Activated CD4-positive, alpha-beta T cell treated with anti-CD3 and anti-CD28 coated beads, Interleukin-2, amount 10 ng/mL, durations not matched to agents 7 days and 5 days (primary cell): ENCODE data around the gene RAB37. TPM values are rescaled to one million over a fixed set of nuclear protein-coding genes. Genes with fewer than 3 reads are reported as not detected.

Experiments used
- CTCF ChIA-PET: fragments of 350-600 bp; sonication (Branson Sonifier 250); formaldehyde crosslinking; loops from one replicate; lab custom pipeline; 2021; ENCODE audit warnings: antibody characterized with exemption; lab: Charles Lee
- POLR2A ChIA-PET: fragments of 350-600 bp; sonication (Branson Sonifier 250); formaldehyde crosslinking; loops from one replicate; lab custom pipeline; 2021; ENCODE audit warnings: antibody characterized with exemption; lab: Charles Lee
- DNase-seq: peaks from one replicate; pipeline ENCODE4 v3.0.0-alpha.2; 2020
- H3K27ac Mint-ChIP-seq: one replicate; pipeline ENCODE4 v1.8.0; 2021; ENCODE audit warnings: mild to moderate bottlenecking, moderate library complexity, mixed read lengths
- H3K27me3 Mint-ChIP-seq: one replicate; pipeline ENCODE4 v1.8.0; 2021; ENCODE audit warnings: mixed read lengths
- H3K36me3 Mint-ChIP-seq: one replicate; pipeline ENCODE4 v1.8.0; 2021; ENCODE audit warnings: low read depth, mixed read lengths
- H3K4me1 Mint-ChIP-seq: one replicate; pipeline ENCODE4 v1.8.0; 2021; ENCODE audit warnings: mixed read lengths
- H3K4me3 Mint-ChIP-seq: one replicate; pipeline ENCODE4 v1.8.0; 2021; ENCODE audit warnings: mild to moderate bottlenecking, moderate library complexity, mixed read lengths
- H3K9me3 Mint-ChIP-seq: one replicate; pipeline ENCODE4 v1.8.0; 2021; ENCODE audit warnings: mixed read lengths
- total RNA-seq, 2 experiments: library from RNA; stranded (reverse); gene quantifications; one replicate each; pipeline ENCODE4 v1.2.3, GENCODE V29; 2021

RAB37 gene
- total RNA-seq, 2 experiments from 2014 or later: 28.2 to 30.4 TPM

DNA sequence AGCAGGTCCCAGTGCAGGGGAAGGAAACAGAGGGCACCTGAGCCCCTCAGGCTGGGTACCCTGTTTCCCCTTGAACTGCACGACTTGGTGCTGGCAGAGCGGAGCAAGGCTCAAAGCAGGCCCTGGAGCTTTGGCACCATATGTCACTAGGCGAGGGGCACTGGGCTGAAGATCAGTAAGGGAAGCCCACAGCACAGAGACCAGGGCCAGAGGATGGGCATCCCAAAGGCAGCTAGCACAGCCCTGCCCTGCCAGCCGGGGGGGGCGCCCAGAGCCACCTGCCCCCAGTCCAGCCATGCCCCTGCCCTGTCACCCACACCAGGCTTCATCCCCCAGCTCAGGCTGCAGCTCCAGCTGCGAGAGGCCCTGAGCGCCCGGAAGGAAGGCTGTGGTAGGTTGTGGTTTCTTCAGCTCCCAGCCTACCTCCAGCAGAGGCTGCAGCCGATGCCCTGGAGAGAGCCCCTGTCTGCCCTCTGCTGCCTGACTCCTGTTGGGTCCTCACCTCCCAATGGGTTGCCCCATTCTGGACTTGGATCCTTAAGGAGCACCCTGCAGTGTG lies 22.3 kb downstream of the RAB37 start:
- H3K9me3 Mint-ChIP-seq: no peaks in the 10 kb centered on the region
- peak overlapping the region; percentile 80 for H3K27ac Mint-ChIP-seq
- POLR2A ChIA-PET: interaction anchor here (0.6 kb wide), 1 partner anchor 89 kb away, joined by 3 read pairs; no protein-coding TSS in a partner anchor
- peaks cover 23% of the 10 kb centered on the region for H3K36me3 Mint-ChIP-seq
- CTCF ChIA-PET: interaction anchor here (0.9 to 5.1 kb wide), 12 partner anchors 10 to 103 kb away, joined by 3 to 38 read pairs (median 10); partner anchors contain the start of genes NAT9 and NHERF1
- peaks cover 70% of the 10 kb centered on the region for H3K4me1 Mint-ChIP-seq
- H3K4me3 Mint-ChIP-seq: peak overlapping the region; percentile 71
- DNase-seq: peak; percentile 74
- H3K27me3 Mint-ChIP-seq: no peaks in the 10 kb centered on the region

DNA sequence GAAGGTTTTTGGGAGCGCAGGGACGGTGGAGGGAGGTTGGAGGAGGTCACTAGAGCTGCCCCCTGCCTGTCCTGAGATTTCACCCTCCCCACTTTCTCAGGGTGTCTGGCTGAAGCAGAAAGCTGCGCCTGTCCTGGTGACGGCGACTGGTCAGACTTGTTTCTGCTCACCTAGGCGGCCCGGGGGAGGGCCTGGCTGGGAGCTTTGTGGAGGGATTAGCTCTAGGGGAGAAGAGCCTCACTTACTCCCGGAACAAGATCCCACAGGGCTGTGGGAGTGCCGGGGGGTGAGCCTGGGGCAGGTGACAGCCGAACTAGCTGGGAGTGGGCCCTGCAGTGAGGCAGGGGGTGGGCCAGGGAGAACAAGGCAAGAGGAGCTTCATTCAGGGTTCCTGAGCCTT lies 22.9 kb downstream of the RAB37 start:
- POLR2A ChIA-PET: no interaction called here
- peak overlapping the region; percentile 71 for H3K4me3 Mint-ChIP-seq
- no peak for DNase-seq
- H3K9me3 Mint-ChIP-seq: no peaks in the 10 kb centered on the region
- peak overlapping the region; percentile 80 for H3K27ac Mint-ChIP-seq
- no peaks in the 10 kb centered on the region for H3K27me3 Mint-ChIP-seq
- peaks cover 25% of the 10 kb centered on the region for H3K36me3 Mint-ChIP-seq
- peaks cover 64% of the 10 kb centered on the region for H3K4me1 Mint-ChIP-seq
- CTCF ChIA-PET: interaction anchor here (0.7 to 5.1 kb wide), 12 partner anchors 10 to 193 kb away, joined by 3 to 38 read pairs (median 10); partner anchors contain the start of genes NAT9 and NHERF1

DNA sequence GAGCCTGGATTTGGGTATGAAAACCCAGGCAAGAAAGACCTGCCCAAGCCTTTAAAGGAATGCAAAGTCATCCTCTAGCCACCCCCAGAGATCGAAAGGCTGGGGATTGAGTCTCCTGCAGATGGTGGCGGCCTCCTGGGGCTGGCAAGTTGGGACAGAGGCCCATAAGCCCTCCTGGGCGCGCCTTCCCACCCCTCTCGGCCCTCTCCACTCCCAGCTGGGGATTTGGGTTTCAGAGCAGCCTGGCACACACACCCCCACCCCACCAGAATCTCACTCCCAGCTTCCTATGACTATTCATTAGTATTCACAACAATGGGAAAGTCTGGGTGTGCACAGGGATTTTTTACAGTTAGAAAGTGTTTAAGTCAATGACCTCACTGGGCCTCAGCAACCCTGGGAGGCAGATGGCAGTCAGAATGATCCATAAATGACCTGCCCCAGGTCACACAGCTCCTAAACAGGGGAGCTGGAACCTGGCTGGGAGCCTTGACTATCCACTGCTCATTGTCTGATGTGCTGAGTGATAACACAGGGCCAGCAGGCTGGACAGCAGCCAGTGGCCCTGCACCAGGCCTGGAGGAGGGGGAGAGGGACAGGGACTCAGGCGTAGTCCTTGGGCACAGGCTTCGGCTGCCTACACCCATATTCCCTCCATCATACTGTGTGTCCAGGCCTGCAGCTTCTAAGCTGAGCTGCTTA lies 23.5 kb downstream of the RAB37 start:
- peaks cover 58% of the 10 kb centered on the region for H3K4me1 Mint-ChIP-seq
- ChIA-PET CTCF (interaction anchor here (0.7 to 5.1 kb wide), 8 partner anchors 10 to 194 kb away, joined by 3 to 38 read pairs (median 12); partner anchors contain the start of genes NAT9 and NHERF1), POLR2A (no interaction called here)
- peak overlapping the region; percentile 46 for H3K27ac Mint-ChIP-seq
- H3K36me3 Mint-ChIP-seq: peaks cover 19% of the 10 kb centered on the region
- no peaks in the 10 kb centered on the region for H3K27me3 Mint-ChIP-seq
- no peaks in the 10 kb centered on the region for H3K9me3 Mint-ChIP-seq
- no peak for DNase-seq
- H3K4me3 Mint-ChIP-seq: no peak overlapping the region

DNA sequence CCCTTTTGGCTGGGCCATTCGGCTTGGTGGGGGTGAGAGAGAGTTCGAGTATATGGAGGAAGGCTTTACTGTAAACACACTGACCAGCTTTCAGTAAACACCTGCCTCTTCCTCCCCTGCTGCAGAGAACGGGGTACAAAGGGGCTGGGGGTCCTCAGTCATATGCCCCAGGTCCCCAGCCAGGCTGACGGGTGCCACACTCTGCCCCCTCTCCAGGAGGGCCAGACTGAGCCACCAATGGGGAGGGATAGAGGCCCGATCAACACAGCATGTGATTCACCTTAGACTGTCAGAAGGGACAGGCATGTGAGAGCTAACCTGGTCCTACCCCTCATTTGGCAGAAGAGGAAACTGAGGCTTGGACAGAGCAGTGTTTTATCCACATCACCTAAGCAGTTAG lies 24.4 kb downstream of the RAB37 start:
- no peaks in the 10 kb centered on the region for H3K27me3 Mint-ChIP-seq
- H3K4me1 Mint-ChIP-seq: peaks cover 59% of the 10 kb centered on the region
- no peak overlapping the region for H3K4me3 Mint-ChIP-seq
- peaks cover 23% of the 10 kb centered on the region for H3K36me3 Mint-ChIP-seq
- H3K9me3 Mint-ChIP-seq: no peaks in the 10 kb centered on the region
- no peak for DNase-seq
- peak overlapping the region; percentile 19 for H3K27ac Mint-ChIP-seq
- ChIA-PET POLR2A (no interaction called here), CTCF (interaction anchor here (0.9 to 1.9 kb wide), 6 partner anchors 9 to 105 kb away, joined by 3 to 9 read pairs (median 4); no protein-coding TSS in a partner anchor)

DNA sequence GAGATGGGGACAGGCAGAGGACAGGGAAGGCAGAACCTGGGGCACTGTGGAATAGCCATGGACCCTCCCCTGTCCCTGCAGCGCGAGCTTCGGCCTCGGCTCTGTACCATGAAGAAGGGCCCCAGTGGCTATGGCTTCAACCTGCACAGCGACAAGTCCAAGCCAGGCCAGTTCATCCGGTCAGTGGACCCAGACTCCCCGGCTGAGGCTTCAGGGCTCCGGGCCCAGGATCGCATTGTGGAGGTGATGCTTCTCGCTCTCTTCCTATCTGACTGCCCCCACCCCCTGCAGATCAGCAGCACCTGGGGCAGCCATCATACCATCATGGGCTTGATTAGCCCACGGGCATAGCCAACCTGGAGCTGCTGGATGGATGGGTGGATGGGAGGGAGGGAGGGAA lies 24.9 kb downstream of the RAB37 start:
- CTCF ChIA-PET: interaction anchor here (0.9 to 1.9 kb wide), 6 partner anchors 9 to 104 kb away, joined by 3 to 9 read pairs (median 4); no protein-coding TSS in a partner anchor
- no peaks in the 10 kb centered on the region for H3K9me3 Mint-ChIP-seq
- peaks cover 56% of the 10 kb centered on the region for H3K4me1 Mint-ChIP-seq
- DNase-seq: no peak
- no peak overlapping the region for H3K4me3 Mint-ChIP-seq
- H3K36me3 Mint-ChIP-seq: peaks cover 23% of the 10 kb centered on the region
- POLR2A ChIA-PET: no interaction called here
- peak overlapping the region; percentile 19 for H3K27ac Mint-ChIP-seq
- H3K27me3 Mint-ChIP-seq: no peaks in the 10 kb centered on the region

DNA sequence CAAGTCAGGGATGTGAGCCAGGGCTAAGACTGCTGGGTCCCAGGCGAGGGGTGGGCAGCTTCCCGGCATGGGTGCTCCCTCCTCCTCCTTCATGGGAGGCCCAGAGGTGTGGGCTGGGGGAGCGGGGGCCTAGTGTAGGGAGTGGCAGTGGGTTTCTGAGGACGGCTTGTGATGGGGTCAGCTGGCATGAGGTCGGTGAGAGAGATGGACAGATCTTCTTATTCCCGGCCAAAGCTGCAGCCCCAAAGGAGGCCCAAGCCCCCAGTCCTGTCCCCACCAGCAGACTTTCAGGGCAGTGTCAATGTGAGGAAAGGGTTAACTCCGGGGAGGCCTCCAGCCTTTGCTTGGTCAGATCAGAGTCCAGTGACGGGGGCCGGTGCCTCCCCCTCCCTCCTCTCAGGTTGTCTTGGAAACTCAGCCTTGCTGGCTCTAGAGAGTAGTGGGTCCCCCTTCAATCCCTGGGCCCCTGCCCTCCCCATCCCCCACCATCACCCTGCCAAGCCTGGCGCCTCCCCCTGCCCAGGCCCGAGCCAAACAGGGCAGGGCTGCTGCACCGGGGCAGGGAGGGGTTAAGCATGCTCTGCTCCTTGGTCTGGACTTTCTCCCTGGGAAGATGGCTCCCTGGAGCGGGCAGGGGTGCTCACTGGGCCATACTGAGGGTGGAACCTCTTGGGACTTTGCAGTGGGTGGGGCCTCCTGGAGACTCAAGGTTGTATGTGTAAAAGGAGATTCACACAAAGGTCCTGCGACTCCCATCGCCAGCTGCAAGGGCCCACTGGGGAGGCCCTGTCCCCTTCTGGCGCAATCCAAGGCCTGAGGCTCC lies 26.7 kb downstream of the RAB37 start:
- Mint-ChIP-seq H3K4me1 (peaks cover 43% of the 10 kb centered on the region), H3K36me3 (peaks cover 34% of the 10 kb centered on the region), H3K9me3 (no peaks in the 10 kb centered on the region), H3K27ac (no peak overlapping the region), H3K4me3 (no peak overlapping the region), H3K27me3 (no peaks in the 10 kb centered on the region)
- CTCF ChIA-PET: interaction anchor here (1.0 to 1.9 kb wide), 3 partner anchors 10 to 106 kb away, joined by 3 to 5 read pairs (median 4); no protein-coding TSS in a partner anchor
- no peak for DNase-seq
- POLR2A ChIA-PET: no interaction called here

DNA sequence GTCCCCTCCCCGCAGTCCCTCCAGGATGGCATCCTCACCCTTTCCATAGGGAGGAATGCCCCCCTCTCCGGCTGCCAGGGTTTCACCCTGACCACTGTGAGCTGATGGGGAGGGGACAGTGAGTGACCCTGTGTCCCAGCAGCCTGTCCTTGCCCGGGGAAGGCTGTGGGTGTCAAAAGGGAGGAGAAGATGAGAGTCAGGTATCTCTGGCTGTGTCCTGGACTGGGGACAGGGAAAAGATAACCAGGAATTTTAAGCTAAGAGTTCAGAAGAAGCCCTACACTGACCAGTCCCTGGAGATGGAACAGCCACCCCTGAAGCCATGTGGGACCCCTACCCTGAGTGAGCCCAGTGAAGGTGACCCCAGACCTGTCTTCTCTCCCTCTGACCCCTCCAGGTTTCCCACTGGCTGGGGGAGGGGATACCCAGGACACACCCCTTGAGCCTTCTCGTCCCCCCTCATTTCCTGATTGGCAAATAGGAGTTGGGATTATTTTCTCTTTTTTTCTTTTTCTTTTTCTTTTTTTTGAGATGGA lies 27.8 kb downstream of the RAB37 start:
- H3K36me3 Mint-ChIP-seq: peaks cover 38% of the 10 kb centered on the region
- H3K4me1 Mint-ChIP-seq: peaks cover 35% of the 10 kb centered on the region
- ChIA-PET POLR2A (no interaction called here), CTCF (interaction anchor here (1.0 to 1.9 kb wide), 4 partner anchors 11 to 107 kb away, joined by 3 to 5 read pairs (median 4); partner anchors contain the start of gene RAB37)
- DNase-seq: no peak
- peak overlapping the region; percentile 20 for H3K27ac Mint-ChIP-seq
- H3K9me3 Mint-ChIP-seq: no peaks in the 10 kb centered on the region
- H3K27me3 Mint-ChIP-seq: no peaks in the 10 kb centered on the region
- H3K4me3 Mint-ChIP-seq: no peak overlapping the region

DNA sequence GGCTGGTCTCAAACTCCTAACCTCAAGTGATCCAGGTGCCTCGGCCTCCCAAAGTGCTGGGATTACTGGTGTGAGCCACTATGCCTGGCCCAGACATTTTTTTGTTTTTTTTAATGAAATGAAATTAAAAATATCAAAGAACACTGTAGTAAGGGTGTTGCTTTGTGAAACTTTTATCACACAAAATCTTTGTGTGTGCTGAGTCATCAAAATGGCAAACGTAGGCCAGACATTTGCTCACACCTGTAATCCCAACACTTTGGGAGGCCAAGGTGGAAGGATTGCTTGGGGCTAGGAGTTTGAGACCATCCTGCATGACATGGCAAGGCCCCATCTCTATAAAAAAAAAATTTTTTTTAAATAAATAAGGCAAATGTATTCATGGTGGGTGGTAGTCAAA lies 29.4 kb downstream of the RAB37 start:
- Mint-ChIP-seq H3K4me3 (no peak overlapping the region), H3K36me3 (peaks cover 50% of the 10 kb centered on the region), H3K27ac (no peak overlapping the region), H3K4me1 (peaks cover 30% of the 10 kb centered on the region), H3K27me3 (no peaks in the 10 kb centered on the region), H3K9me3 (no peaks in the 10 kb centered on the region)
- ChIA-PET CTCF (interaction anchor here (1.0 to 2.4 kb wide), 3 partner anchors 10 to 20 kb away, joined by 3 to 7 read pairs (median 4); partner anchors contain the start of gene NAT9), POLR2A (no interaction called here)
- no peak for DNase-seq

DNA sequence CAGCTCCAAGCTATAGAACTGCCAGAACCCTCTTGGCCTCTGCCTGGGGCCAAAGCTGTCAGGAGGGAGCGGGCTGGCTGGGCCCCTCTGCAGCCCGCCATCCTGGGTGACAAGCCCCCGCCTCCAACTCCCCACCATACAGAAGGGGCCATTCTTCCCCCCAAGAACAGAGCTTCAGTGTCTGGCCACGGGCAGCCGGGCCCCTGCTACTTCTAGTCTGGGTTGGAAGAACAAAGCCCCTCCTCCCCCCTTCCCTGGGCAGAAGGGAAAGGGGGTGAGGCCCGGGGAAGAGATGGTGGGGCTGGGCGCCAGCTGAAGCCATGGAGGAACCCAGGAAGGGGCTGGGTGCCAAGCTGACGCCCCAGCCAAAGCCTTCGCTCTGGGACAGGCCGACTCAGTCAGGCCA lies 30.1 kb downstream of the RAB37 start:
- Mint-ChIP-seq H3K4me1 (peaks cover 29% of the 10 kb centered on the region), H3K27me3 (no peaks in the 10 kb centered on the region), H3K36me3 (peaks cover 55% of the 10 kb centered on the region), H3K9me3 (no peaks in the 10 kb centered on the region), H3K27ac (no peak overlapping the region), H3K4me3 (no peak overlapping the region)
- no peak for DNase-seq
- POLR2A ChIA-PET: no interaction called here
- CTCF ChIA-PET: interaction anchor here (0.9 to 2.4 kb wide), 4 partner anchors 9 to 21 kb away, joined by 3 to 7 read pairs (median 4); partner anchors contain the start of gene NAT9

DNA sequence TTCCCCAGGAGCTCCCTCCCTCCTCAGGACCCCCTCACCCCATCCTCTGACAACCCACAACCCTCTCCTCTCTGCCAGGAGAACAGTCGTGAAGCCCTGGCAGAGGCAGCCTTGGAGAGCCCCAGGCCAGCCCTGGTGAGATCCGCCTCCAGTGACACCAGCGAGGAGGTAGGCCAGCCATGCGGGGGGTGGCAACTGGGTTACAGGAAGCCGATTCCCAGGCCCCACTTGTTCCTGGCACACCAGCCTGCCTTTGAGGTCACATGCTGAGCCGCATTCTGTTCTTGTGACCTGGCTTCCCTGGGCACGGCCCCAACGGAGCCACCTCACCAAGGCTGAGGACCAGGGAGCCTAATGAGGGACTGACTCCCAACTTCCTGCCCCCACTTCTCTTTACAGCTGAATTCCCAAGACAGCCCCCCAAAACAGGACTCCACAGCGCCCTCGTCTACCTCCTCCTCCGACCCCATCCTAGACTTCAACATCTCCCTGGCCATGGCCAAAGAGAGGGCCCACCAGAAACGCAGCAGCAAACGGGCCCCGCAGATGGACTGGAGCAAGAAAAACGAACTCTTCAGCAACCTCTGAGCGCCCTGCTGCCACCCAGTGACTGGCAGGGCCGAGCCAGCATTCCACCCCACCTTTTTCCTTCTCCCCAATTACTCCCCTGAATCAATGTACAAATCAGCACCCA lies 31.2 kb downstream of the RAB37 start:
- ChIA-PET CTCF (interaction anchor here (2.4 kb wide), 1 partner anchor 22 kb away, joined by 7 read pairs; no protein-coding TSS in a partner anchor), POLR2A (no interaction called here)
- H3K36me3 Mint-ChIP-seq: peaks cover 58% of the 10 kb centered on the region

DNA sequence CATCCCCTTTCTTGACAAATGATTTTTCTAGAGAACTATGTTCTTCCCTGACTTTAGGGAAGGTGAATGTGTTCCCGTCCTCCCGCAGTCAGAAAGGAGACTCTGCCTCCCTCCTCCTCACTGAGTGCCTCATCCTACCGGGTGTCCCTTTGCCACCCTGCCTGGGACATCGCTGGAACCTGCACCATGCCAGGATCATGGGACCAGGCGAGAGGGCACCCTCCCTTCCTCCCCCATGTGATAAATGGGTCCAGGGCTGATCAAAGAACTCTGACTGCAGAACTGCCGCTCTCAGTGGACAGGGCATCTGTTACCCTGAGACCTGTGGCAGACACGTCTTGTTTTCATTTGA lies 31.7 kb downstream of the RAB37 start:
- POLR2A ChIA-PET: no interaction called here
- no peaks in the 10 kb centered on the region for H3K9me3 Mint-ChIP-seq
- H3K4me3 Mint-ChIP-seq: no peak overlapping the region
- peaks cover 36% of the 10 kb centered on the region for H3K4me1 Mint-ChIP-seq
- peaks cover 62% of the 10 kb centered on the region for H3K36me3 Mint-ChIP-seq
- DNase-seq: no peak
- no peak overlapping the region for H3K27ac Mint-ChIP-seq
- no peaks in the 10 kb centered on the region for H3K27me3 Mint-ChIP-seq
- CTCF ChIA-PET: interaction anchor here (2.4 to 3.1 kb wide), 3 partner anchors 10 to 22 kb away, joined by 7 to 26 read pairs (median 13); no protein-coding TSS in a partner anchor

More for the DNA sequence above, 31.2 kb downstream of the RAB37 start:
- Mint-ChIP-seq H3K4me1 (peaks cover 32% of the 10 kb centered on the region), H3K4me3 (no peak overlapping the region), H3K9me3 (no peaks in the 10 kb centered on the region), H3K27ac (no peak overlapping the region), H3K27me3 (no peaks in the 10 kb centered on the region)
- no peak for DNase-seq
